Neural progenitor cell (in vitro differentiated cells): Measurements from ENCODE around the gene NAA40. TPM values are rescaled to one million over a fixed set of nuclear protein-coding genes. Genes with fewer than 3 reads are reported as not detected.

Source experiments
- DNase-seq: peaks from one replicate; pipeline ENCODE4 v3.0.0-alpha.2; 2016; ENCODE audit warnings: low spot score
- H2AFZ ChIP-seq: fragments of 200-600 bp; sonication (generic); replicated peaks from 2 replicates; pipeline ENCODE4 v1.6.1; 2016; ENCODE audit warnings: antibody characterized with exemption
- H3F3A ChIP-seq: fragments of 200-600 bp; sonication (generic); 2 replicates; pipeline ENCODE4 v1.6.1; 2016; ENCODE audit warnings: antibody characterized with exemption, low read depth
- H3K27ac ChIP-seq: fragments of 200-600 bp; sonication (generic); 2 replicates; pipeline ENCODE4 v1.5.1; 2016; ENCODE audit warnings: mild to moderate bottlenecking
- H3K27me3 ChIP-seq: fragments of 200-600 bp; sonication (generic); 2 replicates; pipeline ENCODE4 v1.6.1; 2016; ENCODE audit warnings: mild to moderate bottlenecking, moderate library complexity
- H3K36me3 ChIP-seq: fragments of 200-600 bp; sonication (generic); 2 replicates; pipeline ENCODE4 v1.5.1; 2016
- H3K4me1 ChIP-seq: fragments of 200-600 bp; sonication (generic); 2 replicates; pipeline ENCODE4 v1.6.1; 2016; ENCODE audit warnings: mixed run types
- H3K4me2 ChIP-seq: fragments of 200-600 bp; sonication (generic); 2 replicates; pipeline ENCODE4 v1.6.1; 2016
- H3K4me3 ChIP-seq: fragments of 200-600 bp; sonication (generic); 2 replicates; pipeline ENCODE4 v1.5.1; 2016
- H3K79me2 ChIP-seq: fragments of 200-600 bp; sonication (generic); 2 replicates; pipeline ENCODE4 v1.6.1; 2016; ENCODE audit warnings: low read depth
- H3K9ac ChIP-seq: fragments of 200-600 bp; sonication (generic); 2 replicates; pipeline ENCODE4 v1.6.1; 2016
- H3K9me3 ChIP-seq: fragments of 200-600 bp; sonication (generic); 2 replicates; pipeline ENCODE4 v1.5.1; 2016; ENCODE audit warnings: low read depth
- H4K20me1 ChIP-seq: fragments of 200-600 bp; sonication (generic); 2 replicates; pipeline ENCODE4 v1.6.1; 2016; ENCODE audit warnings: low read depth
- H3K27ac Mint-ChIP-seq: 3 replicates; pipeline ENCODE4 v1.8.0; 2021; ENCODE audit warnings: mixed read lengths
- H3K27me3 Mint-ChIP-seq: 2 replicates; pipeline ENCODE4 v1.8.0; 2022; ENCODE audit warnings: low read depth, mild to moderate bottlenecking, inconsistent platforms, moderate library complexity, mixed read lengths; ENCODE audit not compliant: insufficient read depth
- H3K36me3 Mint-ChIP-seq: 3 replicates; pipeline ENCODE4 v1.8.0; 2021; ENCODE audit warnings: mixed read lengths
- H3K4me1 Mint-ChIP-seq: 3 replicates; pipeline ENCODE4 v1.8.0; 2021; ENCODE audit warnings: mixed read lengths
- H3K4me3 Mint-ChIP-seq: 3 replicates; pipeline ENCODE4 v1.8.0; 2021; ENCODE audit warnings: mild to moderate bottlenecking, moderate library complexity, mixed read lengths
- H3K9me3 Mint-ChIP-seq: 3 replicates; pipeline ENCODE4 v1.8.0; 2020; ENCODE audit warnings: mixed read lengths
- CTCF ChIP-seq: fragments of 200-600 bp; sonication (generic); IDR thresholded peaks from 2 replicates; pipeline ENCODE4 v1.5.1; 2017; ENCODE audit warnings: antibody characterized with exemption, mild to moderate bottlenecking
- EZH2 ChIP-seq: fragments of 200-600 bp; sonication (generic); IDR thresholded peaks from 2 replicates; pipeline ENCODE4 v1.6.1; 2017; ENCODE audit warnings: antibody characterized with exemption, mild to moderate bottlenecking, moderate library complexity
- EZH2phosphoT487 ChIP-seq: fragments of 200-600 bp; sonication (generic); IDR thresholded peaks from 2 replicates; pipeline ENCODE4 v1.6.1; 2017; ENCODE audit warnings: antibody characterized with exemption
- total RNA-seq: library from RNA; depleted of rRNA; stranded (reverse); fragments of >200 nt; gene quantifications from 2 replicates; pipeline ENCODE4 v1.2.3, GENCODE V29; 2015; ENCODE audit warnings: low replicate concordance

Gene NAA40
- total RNA-seq, 1 donor from 2014 or later, result 38.7 TPM

GRCh38 chr11:63978551-63979239 lies 39.9 kb downstream of the NAA40 start:
- TF ChIP-seq EZH2phosphoT487, result no peak
- no peak for TF ChIP-seq CTCF
- no peak for TF ChIP-seq EZH2
- H3K4me3 Mint-ChIP-seq, result peak overlapping the region; percentile 76
- Histone ChIP-seq H2AFZ (no peak overlapping the region), H3K4me1 (peaks cover 30% of the 10 kb centered on the region), H3K9me3 (no peaks in the 10 kb centered on the region), H3K4me2 (peak overlapping the region; percentile 27), H3K79me2 (peaks cover 83% of the 10 kb centered on the region), H3K36me3 (no peaks in the 10 kb centered on the region), H3K27ac (peak overlapping the region; percentile 39), H3K4me3 (no peak overlapping the region), H4K20me1 (peaks cover 49% of the 10 kb centered on the region), H3K27me3 (no peaks in the 10 kb centered on the region), H3K9ac (no peak overlapping the region), H3F3A (peaks cover 50% of the 10 kb centered on the region)
- peaks cover 9% of the 10 kb centered on the region for H3K27me3 Mint-ChIP-seq
- DNase-seq, result no peak
- H3K27ac Mint-ChIP-seq, result no peak overlapping the region
- H3K4me1 Mint-ChIP-seq, result peaks cover 45% of the 10 kb centered on the region
- peaks cover 7% of the 10 kb centered on the region for H3K36me3 Mint-ChIP-seq
- no peaks in the 10 kb centered on the region for H3K9me3 Mint-ChIP-seq

DNA sequence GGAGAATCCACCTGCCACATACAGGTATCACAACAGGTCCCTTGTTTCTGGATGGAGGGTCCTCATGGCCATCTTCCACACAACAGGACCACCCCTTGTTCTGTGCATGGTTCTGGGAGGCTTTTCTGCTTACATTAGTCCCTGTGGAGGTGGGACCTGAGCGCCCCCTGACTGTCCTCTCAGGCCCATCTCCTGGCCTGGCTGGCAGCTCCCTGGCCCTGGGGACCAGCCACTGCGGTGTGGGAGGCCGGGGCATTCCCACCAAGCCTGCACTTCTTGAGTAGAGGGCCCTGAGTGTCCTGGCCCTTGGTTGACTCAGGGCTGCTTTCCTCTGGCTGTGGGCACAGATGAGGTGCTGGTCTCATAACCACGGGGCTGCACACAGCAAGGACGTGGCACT lies 40.6 kb downstream of the NAA40 start:
- H3K27ac ChIP-seq, result no peak overlapping the region
- peaks cover 51% of the 10 kb centered on the region for H3F3A ChIP-seq
- no peak overlapping the region for H3K4me2 ChIP-seq
- peaks cover 5% of the 10 kb centered on the region for H3K27me3 Mint-ChIP-seq
- peaks cover 39% of the 10 kb centered on the region for H3K4me1 Mint-ChIP-seq
- no peaks in the 10 kb centered on the region for H3K27me3 ChIP-seq
- H3K4me3 Mint-ChIP-seq, result no peak overlapping the region
- no peaks in the 10 kb centered on the region for H3K36me3 ChIP-seq
- H4K20me1 ChIP-seq, result peaks cover 49% of the 10 kb centered on the region
- no peak overlapping the region for H3K9ac ChIP-seq
- DNase-seq, result no peak
- H3K36me3 Mint-ChIP-seq, result peaks cover 7% of the 10 kb centered on the region
- H2AFZ ChIP-seq, result no peak overlapping the region
- H3K9me3 ChIP-seq, result no peaks in the 10 kb centered on the region
- peaks cover 91% of the 10 kb centered on the region for H3K79me2 ChIP-seq
- no peaks in the 10 kb centered on the region for H3K9me3 Mint-ChIP-seq
- peaks cover 30% of the 10 kb centered on the region for H3K4me1 ChIP-seq
- TF ChIP-seq EZH2 (no peak), EZH2phosphoT487 (no peak), CTCF (no peak)
- no peak overlapping the region for H3K27ac Mint-ChIP-seq
- no peak overlapping the region for H3K4me3 ChIP-seq

DNA sequence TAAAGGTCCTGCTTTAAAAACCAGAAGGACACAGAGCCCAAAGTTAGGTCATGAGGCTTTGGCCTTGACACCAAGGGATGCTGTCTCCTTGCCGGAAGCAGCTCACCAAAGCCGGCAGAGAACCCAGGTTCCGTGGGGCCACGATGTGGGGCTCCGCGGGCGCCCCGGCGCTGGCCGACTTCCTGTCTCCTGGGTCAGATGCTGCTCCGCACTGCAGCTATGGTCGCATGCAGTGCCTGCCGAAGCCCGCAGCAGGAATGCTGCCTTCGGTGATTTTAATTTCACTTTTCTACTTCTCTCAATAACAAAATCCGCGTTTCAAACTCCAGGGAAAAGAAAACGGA lies 47.0 kb downstream of the NAA40 start:
- Mint-ChIP-seq H3K27me3 (peaks cover 17% of the 10 kb centered on the region), H3K36me3 (peaks cover 15% of the 10 kb centered on the region), H3K4me1 (peaks cover 34% of the 10 kb centered on the region), H3K9me3 (no peaks in the 10 kb centered on the region), H3K27ac (peak overlapping the region; percentile 100), H3K4me3 (peak overlapping the region; percentile 99)
- peaks cover 34% of the 10 kb centered on the region for H3F3A ChIP-seq
- H3K36me3 ChIP-seq, result no peaks in the 10 kb centered on the region
- H4K20me1 ChIP-seq, result peaks cover 34% of the 10 kb centered on the region
- peaks cover 72% of the 10 kb centered on the region for H3K79me2 ChIP-seq
- no peaks in the 10 kb centered on the region for H3K27me3 ChIP-seq
- TF ChIP-seq EZH2phosphoT487 (no peak), CTCF (no peak), EZH2 (no peak)
- H3K4me3 ChIP-seq, result peak overlapping the region; percentile 85
- no peaks in the 10 kb centered on the region for H3K9me3 ChIP-seq
- H3K4me1 ChIP-seq, result peaks cover 16% of the 10 kb centered on the region
- DNase-seq, result no peak
- H3K4me2 ChIP-seq, result peak overlapping the region; percentile 98
- no peak overlapping the region for H3K9ac ChIP-seq
- peak overlapping the region; percentile 91 for H2AFZ ChIP-seq
- H3K27ac ChIP-seq, result peak overlapping the region; percentile 2
